Neural cell (in vitro differentiated cells): Measurements from ENCODE around the gene EXOC6B. TPM values are rescaled to one million over a fixed set of nuclear protein-coding genes. Genes with fewer than 3 reads are reported as not detected.

Source experiments
- H2AFZ ChIP-seq: fragments of 200-600, 300-800 bp; sonication (generic), shearing (Covaris generic); 2 replicates; pipeline ENCODE4 v1.6.0; 2014; ENCODE audit warnings: low read depth, mild to moderate bottlenecking, antibody characterized with exemption, low read length, moderate library complexity
- H3F3A ChIP-seq: fragments of 200-600 bp; shearing (Covaris generic); 2 replicates; pipeline ENCODE4 v1.6.1; 2016; ENCODE audit warnings: mild to moderate bottlenecking, moderate library complexity, mixed read lengths, antibody characterized with exemption, low read length; ENCODE audit not compliant: insufficient read depth, poor library complexity, severe bottlenecking
- H3K27ac ChIP-seq: fragments of 200-600, 300-800 bp; sonication (generic), shearing (Covaris generic); 2 replicates; pipeline ENCODE4 v1.5.1; 2014; ENCODE audit warnings: mild to moderate bottlenecking, low read length, moderate library complexity
- H3K27me3 ChIP-seq: fragments of 300-800, 200-600 bp; sonication (generic), shearing (Covaris generic); 2 replicates; pipeline ENCODE4 v1.6.0; 2014; ENCODE audit warnings: mild to moderate bottlenecking, low read depth, low read length, moderate library complexity; ENCODE audit not compliant: insufficient read depth
- H3K36me3 ChIP-seq: fragments of 300-800, 200-600 bp; sonication (generic), shearing (Covaris generic); 2 replicates; pipeline ENCODE4 v1.5.1; 2014; ENCODE audit warnings: mild to moderate bottlenecking, antibody characterized with exemption, low read length, moderate library complexity; ENCODE audit not compliant: insufficient read depth
- H3K4me2 ChIP-seq: fragments of 300-800, 200-600 bp; sonication (generic), shearing (Covaris generic); 2 replicates; pipeline ENCODE4 v1.6.0; 2014; ENCODE audit warnings: mild to moderate bottlenecking, low read length
- H3K4me3 ChIP-seq: fragments of 300-800, 200-600 bp; sonication (generic), shearing (Covaris generic); 2 replicates; pipeline ENCODE4 v1.5.1; 2014; ENCODE audit warnings: mild to moderate bottlenecking, low read length, moderate library complexity
- H3K79me2 ChIP-seq: fragments of 200-600 bp; shearing (Covaris generic); replicated peaks from 2 replicates; pipeline ENCODE4 v1.6.0; 2014; ENCODE audit warnings: mild to moderate bottlenecking, low read length, moderate library complexity; ENCODE audit not compliant: insufficient read depth
- H3K9ac ChIP-seq: fragments of 300-800, 200-600 bp; sonication (generic), shearing (Covaris generic); 2 replicates; pipeline ENCODE4 v1.6.1; 2016; ENCODE audit warnings: mild to moderate bottlenecking, low read length, mixed read lengths
- H3K9me2 ChIP-seq: fragments of 200-600 bp; shearing (Covaris generic); 2 replicates; pipeline ENCODE4 v1.6.1; 2016; ENCODE audit warnings: mild to moderate bottlenecking, low read length, mixed read lengths; ENCODE audit not compliant: insufficient read depth
- H3K9me3 ChIP-seq: fragments of 200-600, 300-800 bp; sonication (generic), shearing (Covaris generic); 2 replicates; pipeline ENCODE4 v1.6.1; 2016; ENCODE audit warnings: mild to moderate bottlenecking, mixed run types, low read length, moderate library complexity, mixed read lengths
- H4K20me1 ChIP-seq: fragments of 200-600 bp; shearing (Covaris generic); 2 replicates; pipeline ENCODE4 v1.6.1; 2016; ENCODE audit warnings: mild to moderate bottlenecking, mixed run types; ENCODE audit not compliant: insufficient read depth
- CTCF ChIP-seq: fragments of 450-650 bp; IDR thresholded peaks from 2 replicates; pipeline ENCODE4 v1.5.1; 2014; ENCODE audit warnings: antibody characterized with exemption, mild to moderate bottlenecking, moderate library complexity; ENCODE audit not compliant: poor library complexity, severe bottlenecking
- EP300 ChIP-seq: fragments of 450-650 bp; conservative IDR thresholded peaks from 2 replicates; pipeline ENCODE4 v1.6.1; 2014; ENCODE audit warnings: antibody characterized with exemption, mild to moderate bottlenecking, moderate library complexity; ENCODE audit not compliant: poor library complexity, severe bottlenecking
- EZH2 ChIP-seq: fragments of 200-600, 300-800 bp; shearing (Covaris generic), sonication (generic); IDR thresholded peaks from 2 replicates; pipeline ENCODE4 v1.6.1; 2014; ENCODE audit warnings: antibody characterized with exemption, low read length, borderline replicate concordance, mild to moderate bottlenecking; ENCODE audit not compliant: insufficient read depth, poor library complexity, severe bottlenecking
- MXI1 ChIP-seq: fragments of 450-650 bp; conservative IDR thresholded peaks from 2 replicates; pipeline ENCODE4 v1.6.1; 2014; ENCODE audit warnings: antibody characterized with exemption, mild to moderate bottlenecking; ENCODE audit not compliant: poor library complexity, severe bottlenecking
- POLR2AphosphoS5 ChIP-seq: IDR thresholded peaks from 2 replicates; pipeline ENCODE4 v1.6.1; 2012
- RAD21 ChIP-seq: fragments of 450-650 bp; conservative IDR thresholded peaks from 2 replicates; pipeline ENCODE4 v1.6.1; 2014; ENCODE audit warnings: antibody characterized with exemption, mild to moderate bottlenecking, moderate library complexity
- REST ChIP-seq: IDR thresholded peaks from 2 replicates; pipeline ENCODE4 v1.6.1; 2012; ENCODE audit warnings: borderline replicate concordance
- SMC3 ChIP-seq: fragments of 450-650 bp; conservative IDR thresholded peaks from 2 replicates; pipeline ENCODE4 v1.6.1; 2014; ENCODE audit warnings: antibody characterized with exemption, mild to moderate bottlenecking, moderate library complexity; ENCODE audit not compliant: poor library complexity
- TAF1 ChIP-seq: IDR thresholded peaks from 2 replicates; pipeline ENCODE4 v1.6.1; 2012; ENCODE audit warnings: low read depth
- polyA plus RNA-seq: library from polyadenylated mRNA; depleted of rRNA; stranded (reverse); fragments of >200 nt; gene quantifications from 2 replicates; pipeline ENCODE4 v1.2.3, GENCODE V29; 2014

The EXOC6B gene
- polyA plus RNA-seq, 1 donor from 2014 or later = 23.4 TPM

DNA sequence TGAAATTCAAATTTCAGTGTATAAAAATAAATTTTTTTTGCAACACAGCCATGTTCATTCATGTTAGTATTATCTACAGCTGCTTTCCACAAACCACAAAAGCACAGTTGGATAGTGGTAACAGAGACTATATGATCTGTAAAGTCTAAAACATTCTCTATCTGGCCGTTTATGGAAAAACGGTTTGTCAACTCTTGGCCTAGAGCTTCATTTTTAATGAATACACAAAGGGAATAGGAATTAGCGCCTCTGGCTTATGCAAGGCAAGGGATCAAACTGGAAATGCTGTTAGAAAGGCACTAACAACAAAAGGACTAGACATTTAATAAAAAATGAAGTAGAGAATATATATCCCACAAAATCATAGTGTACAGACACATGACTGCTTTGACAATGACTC, 211.9 kb downstream of the EXOC6B start:
- H3K4me3 ChIP-seq = no peak overlapping the region

DNA sequence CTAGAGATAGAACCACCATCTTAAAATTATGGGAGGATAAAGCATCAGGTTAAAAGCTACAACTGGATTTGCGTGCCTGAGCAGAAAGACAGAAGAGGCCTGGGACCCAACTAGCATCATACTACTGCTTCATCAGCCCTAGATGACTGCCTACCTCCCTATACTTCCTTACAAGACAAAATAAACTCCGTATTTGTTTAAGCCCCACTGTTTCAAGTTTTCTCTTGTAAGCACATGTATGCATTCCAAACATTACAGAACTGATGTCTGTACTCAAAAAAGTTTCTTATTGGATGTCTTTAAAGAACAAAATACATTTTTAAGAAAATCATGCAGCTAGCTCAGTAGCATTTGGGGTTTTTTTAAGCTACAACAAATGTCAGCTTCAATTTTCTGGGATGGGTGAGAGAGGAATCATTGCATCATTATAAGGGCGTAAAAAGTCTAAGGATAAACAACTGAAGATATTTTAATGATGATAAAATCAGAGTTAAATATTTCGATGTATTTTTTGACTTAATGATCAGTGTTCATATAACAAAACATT, 213.1 kb downstream of the EXOC6B start:
- Histone ChIP-seq H3F3A (no peaks in the 10 kb centered on the region), H3K27me3 (no peaks in the 10 kb centered on the region), H3K4me3 (no peak overlapping the region), H3K9me2 (no peaks in the 10 kb centered on the region), H3K27ac (no peak overlapping the region), H3K9ac (no peak overlapping the region), H2AFZ (no peak overlapping the region), H3K4me2 (no peak overlapping the region), H3K9me3 (no peaks in the 10 kb centered on the region), H3K79me2 (no peaks in the 10 kb centered on the region), H3K36me3 (no peaks in the 10 kb centered on the region), H4K20me1 (no peaks in the 10 kb centered on the region)
- TF ChIP-seq CTCF (no peak), TAF1 (no peak)

More for the DNA sequence above, 211.9 kb downstream of the EXOC6B start:
- Histone ChIP-seq H3K36me3 (no peaks in the 10 kb centered on the region), H3K79me2 (no peaks in the 10 kb centered on the region), H3K27me3 (no peaks in the 10 kb centered on the region), H4K20me1 (no peaks in the 10 kb centered on the region), H3K9me2 (no peaks in the 10 kb centered on the region), H3K9ac (no peak overlapping the region), H3K9me3 (no peaks in the 10 kb centered on the region), H3K4me2 (no peak overlapping the region), H2AFZ (no peak overlapping the region), H3K27ac (no peak overlapping the region), H3F3A (no peaks in the 10 kb centered on the region)
- TF ChIP-seq POLR2AphosphoS5 = no peak
- no peak for TF ChIP-seq REST
- TF ChIP-seq CTCF = no peak
- no peak for TF ChIP-seq RAD21
- no peak for TF ChIP-seq EP300
- TF ChIP-seq MXI1 = no peak
- TF ChIP-seq EZH2 = no peak
- TF ChIP-seq TAF1 = no peak
- TF ChIP-seq SMC3 = no peak
